ENCODE data around the gene CTBP1.

- TF ChIP-seq CTCF (IDR thresholded peaks at IDR 0.05; ENCODE audit: insufficient read depth, low read length) = no peak
- TF ChIP-seq REST (IDR thresholded peaks at IDR 0.05; ENCODE audit: insufficient replicate concordance, low read depth) = no peak
- TF ChIP-seq POLR2AphosphoS5 (IDR thresholded peaks at IDR 0.05; ENCODE audit: low read depth) = no peak
- TF ChIP-seq SPI1 (IDR thresholded peaks at IDR 0.05; ENCODE audit: borderline replicate concordance, low read depth) = no peak
- no peak for TF ChIP-seq GABPA (IDR thresholded peaks at IDR 0.05; ENCODE audit: low read depth)
Measured at GRCh38 chr4:1198098-1198844, 50.7 kb downstream of the CTBP1 start.
